DOHH2 (cell line): ENCODE results near the gene RAD51B.

Experiments
- H3F3A ChIP-seq: fragments of 200-600 bp; sonication (generic), shearing (Covaris generic); 2 replicates; pipeline ENCODE4 v1.6.0; 2016; ENCODE audit warnings: antibody characterized with exemption, mild to moderate bottlenecking; ENCODE audit not compliant: control insufficient read depth, insufficient read depth
- H3K27ac ChIP-seq: fragments of 200-600 bp; sonication (generic); 2 replicates; pipeline ENCODE4 v1.5.1; 2014; ENCODE audit warnings: low read depth, mild to moderate bottlenecking, low read length, moderate library complexity
- H3K27me3 ChIP-seq: fragments of 200-600 bp; sonication (generic); 2 replicates; pipeline ENCODE4 v1.6.1; 2014; ENCODE audit warnings: mild to moderate bottlenecking, low read length, mixed read lengths; ENCODE audit not compliant: control insufficient read depth
- H3K36me3 ChIP-seq: fragments of 200-600 bp; sonication (generic); 2 replicates; pipeline ENCODE4 v1.6.1; 2014; ENCODE audit warnings: mild to moderate bottlenecking, low read length, moderate library complexity, mixed read lengths; ENCODE audit not compliant: control insufficient read depth
- H3K4me1 ChIP-seq: fragments of 200-600 bp; sonication (generic); 2 replicates; pipeline ENCODE4 v1.6.1; 2014; ENCODE audit warnings: mild to moderate bottlenecking, low read length, mixed read lengths; ENCODE audit not compliant: control insufficient read depth
- H3K4me2 ChIP-seq: fragments of 200-600 bp; sonication (generic); 2 replicates; pipeline ENCODE4 v1.6.0; 2014; ENCODE audit warnings: mild to moderate bottlenecking, low read length, moderate library complexity
- H3K4me3 ChIP-seq: fragments of 200-600 bp; sonication (generic); 2 replicates; pipeline ENCODE4 v1.5.1; 2014; ENCODE audit warnings: mild to moderate bottlenecking, low read length, mixed read lengths
- H3K79me2 ChIP-seq: fragments of 200-600 bp; sonication (generic); 2 replicates; pipeline ENCODE4 v1.6.1; 2014; ENCODE audit warnings: mild to moderate bottlenecking, low read length, mixed read lengths; ENCODE audit not compliant: control insufficient read depth
- H3K9me2 ChIP-seq: fragments of 200-600 bp; sonication (generic); replicated peaks from 2 replicates; pipeline ENCODE4 v1.6.1; 2014; ENCODE audit warnings: mild to moderate bottlenecking, low read length, mixed read lengths; ENCODE audit not compliant: control insufficient read depth
- H3K9me3 ChIP-seq: fragments of 200-600 bp; sonication (generic); 2 replicates; pipeline ENCODE4 v1.6.1; 2014; ENCODE audit warnings: antibody characterized with exemption, low read length, mixed read lengths; ENCODE audit not compliant: control insufficient read depth, insufficient read depth
- H4K20me1 ChIP-seq: fragments of 200-600 bp; sonication (generic); 2 replicates; pipeline ENCODE4 v1.6.0; 2014; ENCODE audit warnings: low read depth, mild to moderate bottlenecking, antibody characterized with exemption, low read length, moderate library complexity; ENCODE audit not compliant: control insufficient read depth, insufficient read depth
- CTCF ChIP-seq: fragments of 200-600 bp; sonication (generic); IDR thresholded peaks from one replicate; pipeline ENCODE4 v1.5.1; 2014; ENCODE audit warnings: antibody characterized with exemption, mild to moderate bottlenecking, low read depth, low read length; ENCODE audit not compliant: poor library complexity, severe bottlenecking
- EZH2phosphoT487 ChIP-seq: fragments of 200-600 bp; sonication (generic); IDR thresholded peaks from 2 replicates; pipeline ENCODE4 v1.6.1; 2017; ENCODE audit warnings: borderline replicate concordance, mild to moderate bottlenecking, antibody characterized with exemption, low read length, moderate library complexity, mixed read lengths

Gene RAD51B

GRCh38 chr14:68684466-68685418, 865.2 kb downstream of the RAD51B start:
- H3K36me3 ChIP-seq: peaks cover 15% of the 10 kb centered on the region
- peak overlapping the region; percentile 97 for H3K4me2 ChIP-seq
- H3K9me3 ChIP-seq: no peaks in the 10 kb centered on the region
- no peaks in the 10 kb centered on the region for H3K27me3 ChIP-seq
- peak overlapping the region; percentile 97 for H3K27ac ChIP-seq
- no peaks in the 10 kb centered on the region for H4K20me1 ChIP-seq
- H3K9me2 ChIP-seq: no peaks in the 10 kb centered on the region
- H3F3A ChIP-seq: peaks cover 31% of the 10 kb centered on the region
- TF ChIP-seq EZH2phosphoT487: no peak
- no peak for TF ChIP-seq CTCF
- peaks cover 36% of the 10 kb centered on the region for H3K79me2 ChIP-seq
- peak overlapping the region; percentile 75 for H3K4me3 ChIP-seq
- peaks cover 92% of the 10 kb centered on the region for H3K4me1 ChIP-seq

GRCh38 chr14:68685419-68686204, 866.0 kb downstream of the RAD51B start:
- Histone ChIP-seq H3K79me2 (peaks cover 33% of the 10 kb centered on the region), H3K27ac (peak overlapping the region; percentile 97), H3K4me3 (peak overlapping the region; percentile 75), H3K4me2 (peak overlapping the region; percentile 97), H3K4me1 (peaks cover 97% of the 10 kb centered on the region), H3K36me3 (peaks cover 14% of the 10 kb centered on the region), H3F3A (peaks cover 31% of the 10 kb centered on the region), H3K9me2 (no peaks in the 10 kb centered on the region), H4K20me1 (no peaks in the 10 kb centered on the region), H3K27me3 (no peaks in the 10 kb centered on the region), H3K9me3 (no peaks in the 10 kb centered on the region)
- no peak for TF ChIP-seq EZH2phosphoT487
- no peak for TF ChIP-seq CTCF

- peak overlapping the region; percentile 97 for H3K27ac ChIP-seq
- H3K4me2 ChIP-seq: peak overlapping the region; percentile 97
- peaks cover 31% of the 10 kb centered on the region for H3F3A ChIP-seq
Measured at GRCh38 chr14:68686205-68686465, 866.6 kb downstream of the RAD51B start.

More at GRCh38 chr14:68686205-68686465, 866.6 kb downstream of the RAD51B start:
- Histone ChIP-seq H3K4me1 (peaks cover 95% of the 10 kb centered on the region), H3K79me2 (peaks cover 29% of the 10 kb centered on the region), H3K4me3 (peak overlapping the region; percentile 62), H3K36me3 (peaks cover 11% of the 10 kb centered on the region), H4K20me1 (no peaks in the 10 kb centered on the region), H3K27me3 (no peaks in the 10 kb centered on the region), H3K9me3 (no peaks in the 10 kb centered on the region), H3K9me2 (no peaks in the 10 kb centered on the region)
- TF ChIP-seq EZH2phosphoT487 (no peak), CTCF (no peak)
